Stomach (tissue), 9 donors: ENCODE measurements around the gene MCL1. TPM values are rescaled to one million over a fixed set of nuclear protein-coding genes. Genes with fewer than 3 reads are reported as not detected.
A peak's percentile ranks its signal among the peaks of the same experiment; 100 is the strongest.

ENCODE experiments used
- DNase-seq, 2 donors: peaks; one replicate each; pipeline versions ENCODE4 v3.0.0 to v3.0.0-alpha.2; 2013 to 2019
- H3K27ac ChIP-seq, 5 donors: fragments of 200-600 bp in 4 of 5; sonication (generic) in 4 of 5; one replicate each; pipeline ENCODE4 v1.5.1; 2013 to 2019; ENCODE audit warnings: mild to moderate bottlenecking in 1 of 5, moderate library complexity in 1 of 5
- H3K27me3 ChIP-seq, 3 donors: fragments of 200-600 bp; sonication (generic); one replicate each; pipeline ENCODE4 v1.5.1; 2017 to 2019; ENCODE audit warnings: mixed run types in 1 of 3
- H3K36me3 ChIP-seq, 4 donors: fragments of 200-600 bp; sonication (generic); 1 replicate in 3 of 4; 2 replicates in 1 of 4; pipeline ENCODE4 v1.5.1; 2016 to 2019
- H3K4me1 ChIP-seq, 4 donors: fragments of 200-600 bp; sonication (generic); one replicate each; pipeline ENCODE4 v1.5.1; 2016 to 2019
- H3K4me3 ChIP-seq, 4 donors: fragments of 200-600 bp; sonication (generic) in 3 of 4; one replicate each; pipeline ENCODE4 v1.5.1; 2016 to 2019; ENCODE audit warnings: mild to moderate bottlenecking in 1 of 4
- H3K9me3 ChIP-seq, 4 donors: fragments of 200-600 bp; sonication (generic); one replicate each; pipeline ENCODE4 v1.5.1; 2016 to 2019
- CTCF ChIP-seq, 7 experiments: fragments of 450-650 bp in 4 of 7; fragments of 200-600 bp in 3 of 7; sonication (generic) in 3 of 7; IDR thresholded peaks; one replicate each; pipeline ENCODE4 v1.5.1; 2016 to 2019; ENCODE audit warnings: antibody characterized with exemption in 7 of 7, control low read depth in 2 of 7, mild to moderate bottlenecking in 1 of 7
- EP300 ChIP-seq: sonication (generic); formaldehyde crosslinking; IDR thresholded peaks from one replicate; pipeline ENCODE4 v1.6.1; 2017; ENCODE audit warnings: antibody characterized with exemption
- POLR2A ChIP-seq, 4 donors: fragments of 450-650 bp; IDR thresholded peaks; one replicate each; pipeline ENCODE4 v1.6.1; 2016; ENCODE audit warnings: antibody characterized with exemption in 4 of 4, control low read depth in 2 of 4, mild to moderate bottlenecking in 1 of 4, moderate library complexity in 1 of 4
- POLR2AphosphoS5 ChIP-seq, 3 donors: sonication (generic); formaldehyde crosslinking; IDR thresholded peaks; one replicate each; pipeline ENCODE4 v1.6.1; 2016; ENCODE audit warnings: antibody characterized with exemption in 3 of 3
- WGBS, 5 donors: extraction: QIAGEN DNeasy Blood & Tissue Kit in 3 of 5; methylation state at CpG; one replicate each; pipeline versions ENCODE4 v1.1.5 to v1.1.7; 2013 to 2018; 5-methylcytosine and 5-hydroxymethylcytosine counted together
- intact Hi-C: fragments of 100-400 bp; cut with DNase I; formaldehyde crosslinking; loops from one replicate; pipeline ENCODE4 v1.15.1; 2023; ENCODE audit warnings: low total_unique reads
- polyA plus RNA-seq, 3 donors: library from polyadenylated mRNA; stranded (reverse); fragments of 200-250 nt; gene quantifications; one replicate each; pipeline ENCODE4 v1.2.3, GENCODE V29; 2013
- total RNA-seq, 5 donors: library from RNA; depleted of rRNA; stranded (reverse); fragments of >200 nt; gene quantifications; one replicate each; pipeline versions ENCODE4 v1.1.0 to v1.2.3, GENCODE V29; 2014 to 2016
- donor health status: healthy with polysubstance abuse.
- donor health status: Bipolar disorder and iron deficiency.
- donor health status: healthy.

MCL1 gene
- total and polyA plus RNA-seq, 8 donors, result 77.7 to 330 (median 121) TPM

- TF ChIP-seq POLR2A (IDR thresholded peaks at IDR 0.05), result no peak
- TF ChIP-seq EP300, result no peak
- TF ChIP-seq CTCF (IDR thresholded peaks at IDR 0.05), result no peak
- no peak for TF ChIP-seq POLR2AphosphoS5 (IDR thresholded peaks at IDR 0.05)
- Histone ChIP-seq H3K27ac (peak overlapping the region in 4 of 5 donors; percentile 83 to 93 (median 86)), H3K4me1 (peaks cover 34 to 80% (median 57%) of the 10 kb centered on the region in 4 donors), H3K9me3 (no peaks in the 10 kb centered on the region), H3K4me3 (no peak overlapping the region), H3K36me3 (peaks cover 0 to 50% (median 33%) of the 10 kb centered on the region in 4 donors), H3K27me3 (no peaks in the 10 kb centered on the region)
- DNase-seq, result no peak
- intact Hi-C loops, result loop anchor here (10.0 kb wide), 1 partner anchor 71 kb away; the partner anchor contains the start of gene ENSA
- 82 to 90% (median 85%) methylated on average over 10 to 23 of the region's 23 CpGs for WGBS, 5 donors
Observed at GRCh38 chr1:150553392-150554085, 25.9 kb downstream of the MCL1 start.

GRCh38 chr1:150552911-150553289, 26.5 kb downstream of the MCL1 start:
- DNase-seq, result peak in 1 of 2 donors; percentile 18
- H3K4me3 ChIP-seq, result peak overlapping the region in 1 of 4 donors; percentile 10
- intact Hi-C loops, result loop anchor here (10.0 kb wide), 1 partner anchor 72 kb away; the partner anchor contains the start of gene ENSA
- WGBS, 5 donors, result 76 to 94% (median 83%) methylated on average over 8 to 12 of the region's 12 CpGs
- no peaks in the 10 kb centered on the region for H3K9me3 ChIP-seq
- no peaks in the 10 kb centered on the region for H3K27me3 ChIP-seq
- peaks cover 0 to 44% (median 30%) of the 10 kb centered on the region in 4 donors for H3K36me3 ChIP-seq
- TF ChIP-seq EP300 (no peak), POLR2AphosphoS5 (IDR thresholded peaks at IDR 0.05) (no peak), CTCF (IDR thresholded peaks at IDR 0.05) (no peak), POLR2A (IDR thresholded peaks at IDR 0.05) (no peak)
- peak overlapping the region; percentile 57 to 93 (median 85) for H3K27ac ChIP-seq
- H3K4me1 ChIP-seq, result peaks cover 38 to 80% (median 59%) of the 10 kb centered on the region in 4 donors

DNA sequence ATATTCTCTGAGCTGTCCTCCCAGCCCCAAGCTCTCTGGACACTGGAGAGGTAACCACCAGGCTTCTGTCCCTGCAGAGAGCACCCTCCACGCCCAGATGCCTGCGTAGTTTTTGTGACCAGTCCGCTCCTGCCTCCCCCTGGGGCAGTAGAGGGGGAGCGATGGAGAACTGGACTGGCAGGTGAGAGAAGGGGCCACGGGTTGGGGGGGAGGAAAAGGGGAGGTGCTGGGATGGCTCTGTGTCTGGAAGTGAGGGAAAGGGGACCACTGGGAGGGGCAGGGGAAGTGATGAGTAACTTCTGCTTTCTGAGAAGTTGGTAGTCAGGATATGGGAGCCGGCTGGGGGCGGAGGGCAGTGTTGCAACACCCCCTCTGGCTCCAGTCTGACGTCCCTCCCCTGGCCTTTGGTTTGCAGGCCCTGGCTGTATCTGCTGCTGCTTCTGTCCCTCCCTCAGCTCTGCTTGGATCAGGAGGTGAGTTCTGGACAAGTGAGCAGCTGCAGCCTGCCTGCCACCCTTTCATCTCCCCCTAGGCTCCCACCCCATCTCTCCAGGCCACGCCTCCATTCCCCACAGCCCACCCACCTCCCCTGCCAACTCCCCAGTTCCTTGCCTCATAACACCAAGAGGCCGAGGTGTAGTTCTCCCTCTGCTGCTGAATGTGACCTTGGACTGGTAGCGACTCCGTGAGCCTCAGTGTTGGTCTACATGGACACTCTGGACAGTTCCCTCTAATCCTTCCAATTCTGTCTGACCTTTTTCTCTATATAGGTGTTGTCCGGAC, 27.1 kb downstream of the MCL1 start:
- H3K36me3 ChIP-seq, result peaks cover 0 to 38% (median 24%) of the 10 kb centered on the region in 4 donors
- H3K4me1 ChIP-seq, result peaks cover 38 to 75% (median 60%) of the 10 kb centered on the region in 4 donors
- DNase-seq, result peak; percentile 65 to 91
- 37 to 39% (median 38%) methylated on average over 11 to 13 of the region's 13 CpGs for WGBS, 5 donors
- no peak for TF ChIP-seq CTCF (IDR thresholded peaks at IDR 0.05)
- peak; percentile 11 to 76 (median 57) for TF ChIP-seq POLR2AphosphoS5 (IDR thresholded peaks at IDR 0.05)
- TF ChIP-seq POLR2A (IDR thresholded peaks at IDR 0.05), result no peak
- TF ChIP-seq EP300, result peak; percentile 46
- H3K4me3 ChIP-seq, result peak overlapping the region in 1 of 4 donors; percentile 10
- peak overlapping the region; percentile 57 to 93 (median 85) for H3K27ac ChIP-seq
- H3K27me3 ChIP-seq, result no peaks in the 10 kb centered on the region
- intact Hi-C loops, result loop anchor here (10.0 kb wide), 1 partner anchor 72 kb away; the partner anchor contains the start of gene ENSA
- no peaks in the 10 kb centered on the region for H3K9me3 ChIP-seq

DNA sequence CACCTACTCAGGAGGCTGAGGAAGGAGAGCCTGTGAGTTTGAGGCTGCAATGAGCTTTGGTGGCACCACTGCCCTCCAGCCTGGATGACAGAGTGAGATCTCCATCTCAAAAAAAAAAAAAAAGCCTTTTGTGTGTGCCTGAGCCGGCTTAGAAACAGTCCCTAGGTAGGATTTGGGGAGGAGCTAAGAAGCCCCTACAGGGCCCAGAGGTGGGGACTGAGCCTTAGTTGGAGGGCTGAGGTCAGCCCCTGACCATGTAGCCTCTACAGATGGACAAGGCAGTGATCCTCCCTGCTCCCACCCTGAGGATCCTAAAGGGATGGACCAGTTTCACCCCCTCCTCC, 27.7 kb downstream of the MCL1 start:
- WGBS, 5 donors, result 8 to 50% (median 36%) methylated on average over 1 of the region's 1 CpG
- TF ChIP-seq EP300 (no peak), CTCF (IDR thresholded peaks at IDR 0.05) (no peak), POLR2AphosphoS5 (IDR thresholded peaks at IDR 0.05) (no peak), POLR2A (IDR thresholded peaks at IDR 0.05) (no peak)
- intact Hi-C loops, result loop anchor here (10.0 kb wide), 1 partner anchor 73 kb away; the partner anchor contains the start of gene ENSA

More for the DNA sequence above, 27.7 kb downstream of the MCL1 start:
- H3K4me3 ChIP-seq, result no peak overlapping the region
- no peaks in the 10 kb centered on the region for H3K9me3 ChIP-seq
- H3K36me3 ChIP-seq, result peaks cover 0 to 32% (median 19%) of the 10 kb centered on the region in 4 donors
- DNase-seq, result no peak
- H3K4me1 ChIP-seq, result peaks cover 38 to 74% (median 57%) of the 10 kb centered on the region in 4 donors
- peak overlapping the region; percentile 11 to 93 (median 85) for H3K27ac ChIP-seq
- H3K27me3 ChIP-seq, result no peaks in the 10 kb centered on the region
